ENCODE data around the gene ZNF385D. TPM values are rescaled to one million over a fixed set of nuclear protein-coding genes. Genes with fewer than 3 reads are reported as not detected.
A peak's percentile ranks its signal among the peaks of the same experiment; 100 is the strongest.

The ZNF385D gene
- total RNA-seq, result 2.9 TPM
- long read RNA-seq, full-length matches to known transcripts, result 1 of 3 reads
- long read RNA-seq, partial matches to known transcripts, result 0 of 3 reads
- long read RNA-seq, other reads (novel, unspliced or antisense), result 2 of 3 reads

- TF ChIP-seq CTCF (IDR thresholded peaks at IDR 0.05), result no peak
- intact Hi-C loops (cut with DNase I), result loop anchor here (5.0 kb wide), 1 partner anchor 141 kb away; no protein-coding TSS in a partner anchor
- H3K36me3 ChIP-seq, result no peaks in the 10 kb centered on the region
- H3K27ac ChIP-seq, result no peak within 1 kb of the TSS
- peaks cover 10% of the 10 kb centered on the region for H3K4me1 ChIP-seq
- peak; percentile 42 for DNase-seq
- peak within 1 kb of the TSS; percentile 41 for H3K4me3 ChIP-seq
- H3K27me3 ChIP-seq (ENCODE audit: low read depth), result peaks cover 9% of the 10 kb centered on the region
- no peaks in the 10 kb centered on the region for H3K9me3 ChIP-seq
- peak; percentile 52 to 63 for ATAC-seq
Observed at GRCh38 chr3:21750831-21751391, at the start of gene ZNF385D. Gene ZNF385D, minus strand, starts transcription at chr3:21751210. Its CDS starts 294 bp downstream, at chr3:21750916.

- DNase-seq, result no peak
- Histone ChIP-seq H3K9me3 (peaks cover 14% of the 10 kb centered on the region), H3K4me1 (peaks cover 16% of the 10 kb centered on the region), H3K36me3 (no peaks in the 10 kb centered on the region), H3K27me3 (ENCODE audit: low read depth) (no peaks in the 10 kb centered on the region), H3K4me3 (no peak overlapping the region), H3K27ac (no peak overlapping the region)
- intact Hi-C loops (cut with DNase I), result no loop called here
- ATAC-seq, result no peak
- no peak for TF ChIP-seq CTCF (IDR thresholded peaks at IDR 0.05)
Observed at GRCh38 chr3:21798356-21799088, 47.5 kb upstream of the ZNF385D start.

GRCh38 chr3:21795921-21796320, 44.9 kb upstream of the ZNF385D start:
- no peak for TF ChIP-seq CTCF (IDR thresholded peaks at IDR 0.05)
- Histone ChIP-seq H3K27me3 (ENCODE audit: low read depth) (no peaks in the 10 kb centered on the region), H3K27ac (no peak overlapping the region), H3K4me1 (peaks cover 16% of the 10 kb centered on the region), H3K9me3 (peaks cover 14% of the 10 kb centered on the region), H3K36me3 (no peaks in the 10 kb centered on the region), H3K4me3 (no peak overlapping the region)
- intact Hi-C loops (cut with DNase I), result no loop called here
- DNase-seq (no peak), ATAC-seq (no peak)

- TF ChIP-seq CTCF (IDR thresholded peaks at IDR 0.05), result no peak
- H3K27me3 ChIP-seq (ENCODE audit: low read depth), result no peaks in the 10 kb centered on the region
- H3K27ac ChIP-seq, result no peak overlapping the region
- DNase-seq, result no peak
- intact Hi-C loops (cut with DNase I), result no loop called here
- peak; percentile 59 to 61 for ATAC-seq
- peaks cover 16% of the 10 kb centered on the region for H3K4me1 ChIP-seq
- no peaks in the 10 kb centered on the region for H3K36me3 ChIP-seq
- H3K4me3 ChIP-seq, result no peak overlapping the region
- peaks cover 8% of the 10 kb centered on the region for H3K9me3 ChIP-seq
Observed at GRCh38 chr3:21795152-21795837, 44.3 kb upstream of the ZNF385D start.

- H3K27ac ChIP-seq, result no peak overlapping the region
- no peaks in the 10 kb centered on the region for H3K9me3 ChIP-seq
- no peak for TF ChIP-seq CTCF (IDR thresholded peaks at IDR 0.05)
- H3K36me3 ChIP-seq, result no peaks in the 10 kb centered on the region
- H3K4me3 ChIP-seq, result no peak overlapping the region
- DNase-seq (no peak), ATAC-seq (no peak)
- intact Hi-C loops (cut with DNase I), result no loop called here
- H3K27me3 ChIP-seq (ENCODE audit: low read depth), result no peaks in the 10 kb centered on the region
- H3K4me1 ChIP-seq, result peaks cover 16% of the 10 kb centered on the region
Observed at GRCh38 chr3:21794291-21794690, 43.3 kb upstream of the ZNF385D start.
